HuH-7 (cell line): ENCODE data around the gene COPS2.

Experiments
- DNase-seq: peaks from one replicate; pipeline ENCODE4 v3.0.0; 2011; ENCODE audit warnings: low spot score

COPS2 gene

GRCh38 chr15:49155834-49156627 is 632 bp upstream of the COPS2 start:
- DNase-seq: no peak

GRCh38 chr15:49154799-49155109 is 645 bp downstream of the COPS2 start:
- no peak for DNase-seq

DNA sequence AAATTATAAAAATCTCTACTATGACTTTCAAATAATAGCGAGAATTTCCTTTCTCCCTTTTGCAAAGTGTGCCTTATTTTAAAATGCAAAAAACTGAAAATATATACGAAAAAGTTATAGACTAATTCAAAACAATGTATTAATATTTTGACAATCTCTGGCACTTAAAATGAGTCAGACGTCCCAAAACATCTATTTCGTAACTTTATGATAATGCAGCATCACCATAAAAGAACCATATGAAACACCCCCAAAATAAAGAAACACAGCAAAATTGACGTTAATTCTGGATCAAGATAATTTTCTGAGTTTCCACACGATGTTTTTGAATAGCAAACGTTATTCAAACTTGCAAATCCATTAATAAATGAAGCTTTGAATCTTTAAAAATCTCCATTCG is 1.0 kb downstream of the COPS2 start:
- DNase-seq: no peak

DNA sequence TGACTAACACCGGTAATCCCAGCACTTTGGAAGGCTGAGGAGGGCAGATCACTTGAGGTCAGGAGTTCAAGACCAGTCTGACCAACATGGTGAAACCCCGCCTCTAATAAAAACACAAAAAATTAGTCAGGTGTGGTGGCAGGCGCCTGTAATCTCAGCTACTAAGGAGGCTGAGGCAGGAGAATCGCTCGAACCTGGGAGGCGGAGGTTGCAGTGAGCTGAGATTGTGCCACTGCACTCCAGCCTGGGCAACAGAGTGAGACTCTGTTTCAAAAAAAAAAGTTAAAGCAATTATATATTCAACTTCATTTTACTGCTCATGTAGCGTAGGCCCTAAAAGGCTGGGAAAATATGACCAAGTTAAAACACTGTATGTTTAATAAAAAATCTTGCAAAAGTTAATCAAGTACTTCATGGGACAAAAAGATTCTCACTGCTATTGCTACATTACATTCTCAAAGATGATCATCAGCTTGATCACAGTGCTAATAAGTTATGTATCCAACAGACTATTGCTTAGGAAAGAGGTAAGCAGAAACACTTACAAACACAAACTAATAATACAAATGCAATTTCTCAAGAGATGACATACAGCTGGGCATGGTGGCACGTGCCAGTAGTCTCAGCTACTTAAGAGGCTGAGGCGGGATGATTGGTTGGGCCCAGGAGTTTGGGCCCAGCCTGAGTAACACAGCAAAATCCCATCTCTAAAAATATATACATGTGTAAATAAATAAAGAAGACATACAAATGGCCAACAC is 2.7 kb downstream of the COPS2 start:
- no peak for DNase-seq

- no peak for DNase-seq
Measured at GRCh38 chr15:49151831-49152230, 3.6 kb downstream of the COPS2 start.

- DNase-seq: no peak
Measured at GRCh38 chr15:49148727-49149126, 6.7 kb downstream of the COPS2 start.

DNA sequence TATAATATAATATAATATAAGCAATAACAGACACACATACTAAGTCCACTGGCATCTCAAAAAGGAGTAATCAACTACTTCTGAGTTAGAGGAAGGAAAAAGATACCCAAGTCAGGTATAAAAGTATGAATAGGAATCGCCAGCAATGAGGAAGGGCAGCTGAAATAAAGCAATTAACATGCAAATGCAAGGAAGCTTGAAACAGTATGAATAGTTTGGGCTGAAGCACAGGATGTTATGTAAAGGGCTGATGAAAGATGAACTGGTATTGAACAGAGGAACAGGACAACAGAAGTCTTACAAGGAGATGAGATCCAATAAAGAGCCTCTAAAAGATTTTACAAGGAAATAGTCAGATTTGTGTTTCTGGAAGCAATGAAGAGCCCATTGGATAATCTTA is 7.1 kb downstream of the COPS2 start:
- DNase-seq: no peak

GRCh38 chr15:49145651-49146609 is 9.5 kb downstream of the COPS2 start:
- DNase-seq: peak; percentile 20

DNA sequence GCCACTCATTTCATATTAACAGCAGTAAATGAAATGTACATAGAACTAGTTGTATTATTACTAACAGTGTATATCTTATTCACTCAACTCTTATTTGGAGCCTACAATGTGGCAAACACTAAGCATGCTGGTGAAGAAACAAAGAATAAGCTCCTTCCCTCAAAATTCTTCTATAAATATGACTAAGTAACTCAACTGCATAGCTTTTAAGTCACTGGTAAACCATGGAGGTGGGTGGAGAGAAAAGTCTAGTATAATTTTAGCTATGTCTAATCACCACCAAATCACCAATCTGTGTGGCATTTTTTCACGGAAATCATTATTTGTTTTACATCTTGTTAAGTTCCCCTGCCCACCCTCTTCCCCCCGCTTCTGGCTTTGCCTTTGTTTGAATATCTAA is 17.5 kb downstream of the COPS2 start:
- no peak for DNase-seq

DNA sequence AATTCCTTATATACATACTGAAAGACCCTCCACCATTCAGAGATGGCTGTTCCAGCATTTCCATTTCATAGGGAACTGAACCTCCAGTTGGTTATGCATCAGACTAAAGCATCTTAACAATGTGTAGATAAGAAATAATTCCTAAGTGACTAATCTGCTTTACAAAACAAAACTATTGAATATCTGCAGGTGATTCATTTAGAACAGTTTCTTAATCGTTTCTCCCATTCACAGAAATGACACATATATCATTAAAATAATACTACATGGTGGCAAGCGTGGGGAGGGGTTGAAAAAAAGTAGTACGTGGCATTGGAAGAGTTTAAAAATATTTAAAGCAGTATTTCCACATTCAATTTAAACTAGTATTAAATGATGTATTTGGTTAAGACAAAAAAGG is 19.5 kb downstream of the COPS2 start:
- no peak for DNase-seq

DNA sequence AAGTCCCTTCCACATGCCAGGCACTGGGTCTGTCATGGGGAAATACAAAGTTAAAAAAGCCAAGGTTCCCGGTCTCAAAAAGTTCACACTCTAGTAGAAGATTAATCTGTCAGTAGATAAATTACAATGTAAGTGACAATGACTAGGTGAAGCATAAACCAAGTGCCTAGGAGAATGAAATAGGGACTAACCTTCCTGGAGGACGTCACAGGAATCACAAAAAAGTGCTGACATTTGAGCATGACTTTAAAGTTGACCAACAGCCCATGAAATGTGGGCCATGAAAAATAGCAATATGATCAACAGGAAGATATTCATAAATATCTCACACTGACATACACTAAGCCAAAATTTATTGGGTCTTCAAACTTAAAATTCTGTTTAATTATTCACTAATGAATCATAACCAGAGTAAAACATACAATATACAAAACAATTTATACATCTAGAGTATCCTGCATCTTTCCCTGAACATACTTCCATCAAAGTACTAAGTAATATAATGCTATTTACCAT is 20.0 kb downstream of the COPS2 start:
- DNase-seq: no peak

GRCh38 chr15:49134683-49135341 is 20.6 kb downstream of the COPS2 start:
- no peak for DNase-seq

GRCh38 chr15:49131403-49131802 is 24.0 kb downstream of the COPS2 start:
- no peak for DNase-seq

GRCh38 chr15:49124371-49124770 is 31.0 kb downstream of the COPS2 start:
- DNase-seq: no peak

- DNase-seq: no peak
Measured at GRCh38 chr15:49122541-49123062, 32.8 kb downstream of the COPS2 start.

- no peak for DNase-seq
Measured at GRCh38 chr15:49121901-49122300, 33.5 kb downstream of the COPS2 start.

- no peak for DNase-seq
Measured at GRCh38 chr15:49120832-49121231, 34.6 kb downstream of the COPS2 start.

DNA sequence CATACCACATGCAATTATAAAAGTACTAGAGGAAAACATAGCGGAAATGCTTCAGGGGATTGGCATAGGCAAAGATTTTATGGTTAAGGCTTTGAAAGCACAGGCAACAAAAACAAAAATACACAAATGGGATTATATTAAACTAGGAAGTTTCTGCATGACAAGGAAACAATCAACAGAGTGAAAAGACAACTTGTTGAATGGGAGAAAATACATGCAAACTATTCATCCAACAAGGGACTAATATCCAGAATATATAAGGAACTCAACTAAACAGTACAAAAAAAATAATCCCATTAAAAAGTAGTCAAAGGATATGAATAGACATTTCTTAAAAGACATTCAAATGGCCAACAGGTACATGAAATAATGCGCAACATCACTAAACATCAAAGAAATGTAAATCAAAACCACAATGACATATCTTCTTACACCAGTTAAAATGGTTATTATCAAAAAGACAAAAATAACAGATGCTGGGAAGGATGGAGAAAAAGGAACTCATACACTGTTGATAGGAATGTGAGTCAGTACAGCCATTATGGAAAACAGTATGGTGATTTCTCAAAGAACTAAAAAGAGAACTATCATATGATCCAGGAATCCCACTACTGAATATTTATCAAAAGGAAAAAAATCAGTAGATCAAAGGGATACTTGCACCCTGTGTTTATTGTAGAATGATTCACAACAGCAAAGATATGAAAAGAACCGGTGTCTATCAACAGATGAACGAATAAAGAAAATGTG is 39.1 kb downstream of the COPS2 start:
- DNase-seq: no peak

DNA sequence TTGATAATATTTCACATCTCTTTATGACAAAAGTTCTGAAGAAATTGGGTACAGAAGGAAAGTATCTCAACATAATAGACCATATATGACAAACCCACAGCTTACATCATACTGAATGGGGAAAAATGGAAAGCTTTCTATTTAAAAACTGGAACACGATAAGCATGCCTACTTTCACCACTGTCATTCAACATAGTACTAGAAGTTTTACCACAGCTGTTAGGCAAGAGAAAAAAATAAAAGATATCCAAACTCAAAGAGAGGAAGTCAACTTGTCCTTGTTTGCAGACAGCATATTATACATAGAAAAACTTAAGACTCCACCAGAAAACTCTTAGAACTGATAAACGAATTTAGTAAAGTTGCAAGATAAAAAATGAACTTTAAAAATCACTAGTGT is 40.3 kb downstream of the COPS2 start:
- DNase-seq: no peak

- no peak for DNase-seq
Measured at GRCh38 chr15:49110158-49110944, 45.0 kb downstream of the COPS2 start.
